Trophoblast cell (in vitro differentiated cells and primary cell): ENCODE data around the gene ACSL5.

Experiments
- DNase-seq, 2 donors: peaks; one replicate each; pipeline ENCODE4 v3.0.0-alpha.2; 2016
- H2AFZ ChIP-seq: 2 replicates; pipeline ENCODE4 v1.6.1; 2013; ENCODE audit warnings: low read length, moderate library complexity, mild to moderate bottlenecking; ENCODE audit not compliant: insufficient read depth, poor library complexity
- H2AK5ac ChIP-seq: 2 replicates; pipeline ENCODE4 v1.6.1; 2013; ENCODE audit warnings: mild to moderate bottlenecking, low read length
- H2BK120ac ChIP-seq: 2 replicates; pipeline ENCODE4 v1.6.1; 2013; ENCODE audit warnings: low read length, mild to moderate bottlenecking, moderate library complexity; ENCODE audit not compliant: insufficient read depth, poor library complexity
- H2BK12ac ChIP-seq: 2 replicates; pipeline ENCODE4 v1.6.1; 2013; ENCODE audit warnings: mild to moderate bottlenecking, low read length, moderate library complexity
- H2BK5ac ChIP-seq: 2 replicates; pipeline ENCODE4 v1.6.1; 2013; ENCODE audit warnings: low read length, low read depth, moderate library complexity, mild to moderate bottlenecking; ENCODE audit not compliant: poor library complexity
- H3K14ac ChIP-seq: 2 replicates; pipeline ENCODE4 v1.6.1; 2013; ENCODE audit warnings: mild to moderate bottlenecking, low read length
- H3K18ac ChIP-seq: 2 replicates; pipeline ENCODE4 v1.6.1; 2013; ENCODE audit warnings: mild to moderate bottlenecking, low read length
- H3K23ac ChIP-seq: 2 replicates; pipeline ENCODE4 v1.6.1; 2013; ENCODE audit warnings: low read length
- H3K27ac ChIP-seq: 2 replicates; pipeline ENCODE4 v1.5.1; 2013; ENCODE audit warnings: low read depth, mild to moderate bottlenecking, inconsistent platforms, low read length, moderate library complexity
- H3K27me3 ChIP-seq: 2 replicates; pipeline ENCODE4 v1.6.1; 2013; ENCODE audit warnings: inconsistent platforms, mild to moderate bottlenecking, low read length, moderate library complexity; ENCODE audit not compliant: insufficient read depth
- H3K36me3 ChIP-seq, 2 experiments: 1 replicate in 1 of 2; 2 replicates in 1 of 2; pipeline ENCODE4 v1.6.1; 2013; ENCODE audit warnings: low read length in 2 of 2, mild to moderate bottlenecking in 2 of 2, moderate library complexity in 1 of 2; ENCODE audit not compliant: insufficient read depth in 2 of 2, control insufficient read depth in 1 of 2
- H3K4ac ChIP-seq: 2 replicates; pipeline ENCODE4 v1.6.1; 2013; ENCODE audit warnings: low read depth, mild to moderate bottlenecking, low read length, moderate library complexity
- H3K4me1 ChIP-seq, 2 experiments: 1 replicate in 1 of 2; 2 replicates in 1 of 2; pipeline ENCODE4 v1.6.1; 2013; ENCODE audit warnings: low read length in 2 of 2, mild to moderate bottlenecking in 2 of 2, moderate library complexity in 1 of 2; ENCODE audit not compliant: insufficient read depth in 2 of 2, control insufficient read depth in 1 of 2
- H3K4me2 ChIP-seq: 2 replicates; pipeline ENCODE4 v1.6.1; 2013; ENCODE audit warnings: inconsistent platforms, mild to moderate bottlenecking, low read length, moderate library complexity
- H3K4me3 ChIP-seq: 2 replicates; pipeline ENCODE4 v1.5.1; 2013; ENCODE audit warnings: mild to moderate bottlenecking, low read depth, low read length, inconsistent platforms
- H3K79me1 ChIP-seq: one replicate; pipeline ENCODE4 v1.6.1; 2013; ENCODE audit warnings: low read length
- H3K79me2 ChIP-seq: 2 replicates; pipeline ENCODE4 v1.6.1; 2013; ENCODE audit warnings: low read length, mild to moderate bottlenecking; ENCODE audit not compliant: control insufficient read depth, insufficient read depth, poor library complexity
- H3K9ac ChIP-seq: 2 replicates; pipeline ENCODE4 v1.6.1; 2013; ENCODE audit warnings: mild to moderate bottlenecking, low read length
- H3K9me3 ChIP-seq: 2 replicates; pipeline ENCODE4 v1.6.1; 2013; ENCODE audit warnings: low read depth, mild to moderate bottlenecking, control low read depth, inconsistent platforms, low read length; ENCODE audit not compliant: insufficient read depth
- H4K12ac ChIP-seq: 2 replicates; pipeline ENCODE4 v1.6.1; 2013; ENCODE audit warnings: low read depth, mild to moderate bottlenecking, low read length, moderate library complexity
- H4K8ac ChIP-seq: 2 replicates; pipeline ENCODE4 v1.6.1; 2013; ENCODE audit warnings: low read depth, mild to moderate bottlenecking, low read length, moderate library complexity
- H4K91ac ChIP-seq: one replicate; pipeline ENCODE4 v1.6.1; 2013; ENCODE audit warnings: low read depth, mild to moderate bottlenecking, low read length, moderate library complexity
- WGBS: extraction: QIAGEN DNeasy Blood & Tissue Kit; methylation state at CpG from one replicate; pipeline ENCODE4 v1.1.7; 2013; ENCODE audit warnings: missing lambda C conversion rate; ENCODE audit not compliant: insufficient read length, insufficient coverage; ENCODE audit errors: extremely low coverage; 5-methylcytosine and 5-hydroxymethylcytosine counted together

The ACSL5 gene

DNA sequence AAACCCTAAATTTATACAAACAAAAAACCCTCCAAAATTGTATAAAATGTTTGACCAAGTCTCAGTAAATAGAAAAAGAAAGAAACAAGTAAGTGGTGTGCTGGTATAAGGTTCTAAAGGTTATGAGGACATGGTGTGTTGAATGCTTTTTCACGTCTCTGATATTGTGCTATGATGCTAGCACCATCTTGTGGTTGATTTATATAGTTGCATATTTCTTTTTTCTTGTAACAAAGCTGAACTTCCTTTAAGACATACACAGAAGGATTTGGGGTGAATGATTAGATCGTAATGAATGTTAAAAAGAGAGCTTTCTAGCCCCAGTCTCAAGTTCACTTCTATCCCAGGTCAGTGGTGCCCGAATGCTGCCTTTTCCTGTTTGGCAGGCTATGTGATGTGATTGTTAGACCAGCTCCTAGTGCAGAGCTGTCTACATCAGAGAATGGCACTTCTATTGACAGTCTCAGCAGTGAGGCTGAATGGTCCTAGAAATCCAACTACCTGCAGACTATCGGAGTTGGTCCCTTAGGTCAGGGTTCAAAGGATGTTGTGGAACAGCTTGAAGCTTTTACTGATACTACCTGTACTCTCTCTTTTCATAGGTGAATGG, 98.1 kb downstream of the ACSL5 start:
- no peaks in the 10 kb centered on the region for H3K27me3 ChIP-seq
- no peak overlapping the region for H3K4me2 ChIP-seq
- no peak overlapping the region for H3K27ac ChIP-seq
- no peak overlapping the region for H4K91ac ChIP-seq
- no peak overlapping the region for H3K23ac ChIP-seq
- H2BK120ac ChIP-seq = no peak overlapping the region
- H3K9me3 ChIP-seq = no peaks in the 10 kb centered on the region
- H3K4me1 ChIP-seq = no peaks in the 10 kb centered on the region
- no peak overlapping the region for H2AFZ ChIP-seq
- no peak overlapping the region for H3K18ac ChIP-seq
- H3K9ac ChIP-seq = peak overlapping the region; percentile 79
- H4K12ac ChIP-seq = no peak overlapping the region
- H2AK5ac ChIP-seq = no peak overlapping the region
- no peaks in the 10 kb centered on the region for H3K79me1 ChIP-seq
- no peaks in the 10 kb centered on the region for H3K36me3 ChIP-seq
- no peak overlapping the region for H3K4me3 ChIP-seq
- no peak overlapping the region for H4K8ac ChIP-seq
- no CpG with 5 or more reads among the region's 4 CpGs for WGBS
- no peak overlapping the region for H3K14ac ChIP-seq
- no peaks in the 10 kb centered on the region for H3K79me2 ChIP-seq
- H2BK12ac ChIP-seq = no peak overlapping the region
- peak in 1 of 2 donors; percentile 65 for DNase-seq
- H2BK5ac ChIP-seq = no peak overlapping the region
- H3K4ac ChIP-seq = no peak overlapping the region

DNA sequence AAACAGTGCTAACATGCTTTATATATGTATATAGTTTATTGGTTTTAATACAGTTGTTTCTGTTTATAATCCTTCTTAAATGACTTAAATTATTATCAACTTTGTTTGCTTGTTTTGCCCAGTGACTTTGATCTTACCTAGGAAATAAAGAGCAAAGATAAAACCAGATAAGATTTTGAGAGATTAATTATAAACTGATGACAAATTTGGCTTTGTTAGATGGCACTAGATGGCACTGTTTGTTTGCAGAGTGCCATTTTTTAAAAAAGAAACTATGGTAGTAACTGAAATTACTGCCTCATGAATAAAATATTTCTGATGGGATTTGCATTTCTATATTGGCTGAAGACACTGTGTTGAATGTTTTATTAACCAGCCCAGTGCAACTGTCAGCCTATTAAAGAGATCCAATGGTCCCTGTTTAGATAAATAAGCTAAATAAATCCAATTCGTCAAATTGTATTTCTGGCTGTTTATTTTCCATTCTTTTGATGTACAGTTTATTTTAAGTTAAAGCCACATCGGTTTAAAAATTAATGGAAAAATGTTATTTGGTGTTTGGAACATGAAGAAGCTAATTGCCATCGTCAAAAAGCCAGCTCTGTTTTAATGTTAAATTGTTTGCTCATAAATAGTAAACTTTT, 101.8 kb downstream of the ACSL5 start:
- no peak for DNase-seq
- no peak overlapping the region for H2AFZ ChIP-seq
- no peak overlapping the region for H2BK5ac ChIP-seq
- H3K27me3 ChIP-seq = no peaks in the 10 kb centered on the region
- H3K79me2 ChIP-seq = no peaks in the 10 kb centered on the region
- no peak overlapping the region for H4K12ac ChIP-seq
- no peak overlapping the region for H2BK12ac ChIP-seq
- no peak overlapping the region for H4K91ac ChIP-seq
- H3K27ac ChIP-seq = no peak overlapping the region
- no peak overlapping the region for H3K9ac ChIP-seq
- H2BK120ac ChIP-seq = no peak overlapping the region
- no CpG with 5 or more reads among the region's 3 CpGs for WGBS
- no peak overlapping the region for H3K4me2 ChIP-seq
- H3K79me1 ChIP-seq = no peaks in the 10 kb centered on the region
- no peak overlapping the region for H3K18ac ChIP-seq
- H3K36me3 ChIP-seq = no peaks in the 10 kb centered on the region
- no peaks in the 10 kb centered on the region for H3K9me3 ChIP-seq
- no peaks in the 10 kb centered on the region for H3K4me1 ChIP-seq
- H4K8ac ChIP-seq = no peak overlapping the region
- no peak overlapping the region for H3K14ac ChIP-seq
- no peak overlapping the region for H2AK5ac ChIP-seq
- H3K4me3 ChIP-seq = no peak overlapping the region
- H3K23ac ChIP-seq = no peak overlapping the region
- H3K4ac ChIP-seq = no peak overlapping the region
